Activated naive CD8-positive, alpha-beta T cell treated with anti-CD3 and anti-CD28 coated beads, Interleukin-2, amount 10 ng/mL, durations not matched to agents 7 days and 5 days (primary cell): ENCODE results near the gene ATP11A. TPM values are rescaled to one million over a fixed set of nuclear protein-coding genes. Genes with fewer than 3 reads are reported as not detected.
"Not testable (repeated sequence)": the region's sequence is repeated elsewhere in the genome, so short reads cannot be mapped to it uniquely, and the experiment has no call there.

ENCODE experiments used
- ATAC-seq: fragments of 150-1000 bp; cut with Tn5 transposase; one replicate; pipeline ENCODE4 v1.10.0; 2021; ENCODE audit warnings: low read depth, moderate library complexity
- POLR2A ChIA-PET: fragments of 350-600 bp; sonication (Branson Sonifier 250); formaldehyde crosslinking; loops from one replicate; lab custom pipeline; 2021; ENCODE audit warnings: antibody characterized with exemption; lab: Charles Lee
- DNase-seq: peaks from one replicate; pipeline ENCODE4 v3.0.0; 2021
- H3K27ac Mint-ChIP-seq: one replicate; pipeline ENCODE4 v1.8.0; 2022; ENCODE audit warnings: mild to moderate bottlenecking, mixed read lengths
- H3K27me3 Mint-ChIP-seq: one replicate; pipeline ENCODE4 v1.8.0; 2022; ENCODE audit warnings: mild to moderate bottlenecking, moderate library complexity, mixed read lengths
- H3K36me3 Mint-ChIP-seq: one replicate; pipeline ENCODE4 v1.8.0; 2021; ENCODE audit warnings: mild to moderate bottlenecking, mixed read lengths
- H3K4me1 Mint-ChIP-seq: one replicate; pipeline ENCODE4 v1.8.0; 2021; ENCODE audit warnings: mixed read lengths
- H3K4me3 Mint-ChIP-seq: one replicate; pipeline ENCODE4 v1.8.0; 2022; ENCODE audit warnings: mild to moderate bottlenecking, moderate library complexity, mixed read lengths
- H3K9me3 Mint-ChIP-seq: one replicate; pipeline ENCODE4 v1.8.0; 2021; ENCODE audit warnings: mixed read lengths
- total RNA-seq, 2 experiments: library from RNA; stranded (reverse); gene quantifications; one replicate each; pipeline ENCODE4 v1.2.3, GENCODE V29; 2021

Gene ATP11A
- total RNA-seq, 2 experiments from 2014 or later = 36.5 to 38.2 TPM

DNA sequence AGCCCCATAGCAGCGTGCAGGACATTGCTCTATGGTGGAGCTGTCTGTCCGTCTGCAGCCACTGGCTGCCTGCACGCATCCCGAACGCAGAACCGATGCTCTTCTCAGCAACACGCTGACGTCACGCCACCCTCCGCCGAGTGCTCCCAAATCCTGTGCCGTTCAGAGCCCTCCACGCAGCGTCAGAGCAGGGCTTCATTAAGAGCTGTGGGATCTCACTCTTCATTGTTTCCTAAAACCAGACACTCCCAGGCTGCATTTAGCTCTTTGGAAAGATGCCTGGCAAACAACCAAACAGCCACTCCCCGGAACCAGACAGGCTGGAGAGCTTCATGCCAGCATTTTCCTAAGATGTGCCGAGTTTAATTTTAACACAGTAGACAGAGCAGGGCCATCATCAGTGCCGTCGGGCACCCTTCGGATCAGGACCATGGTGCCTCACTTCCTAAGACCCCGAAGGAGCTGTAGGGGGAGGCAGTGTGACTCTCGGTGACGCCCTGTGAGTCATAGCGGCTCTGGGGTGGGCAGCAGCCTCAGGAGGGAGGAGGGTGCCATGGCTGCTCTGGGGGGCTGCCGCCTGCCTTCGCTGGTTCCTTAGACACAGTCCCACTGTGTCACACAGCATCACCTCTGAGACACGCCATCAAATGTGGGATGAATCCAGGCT, 147.7 kb downstream of the ATP11A start:
- no peak for DNase-seq
- H3K9me3 Mint-ChIP-seq = no peaks in the 10 kb centered on the region
- no peak overlapping the region for H3K27ac Mint-ChIP-seq
- H3K4me1 Mint-ChIP-seq = no peaks in the 10 kb centered on the region
- peaks cover 5% of the 10 kb centered on the region for H3K36me3 Mint-ChIP-seq
- no peaks in the 10 kb centered on the region for H3K27me3 Mint-ChIP-seq
- no peak overlapping the region for H3K4me3 Mint-ChIP-seq
- ATAC-seq = no peak
- POLR2A ChIA-PET = no interaction called here

DNA sequence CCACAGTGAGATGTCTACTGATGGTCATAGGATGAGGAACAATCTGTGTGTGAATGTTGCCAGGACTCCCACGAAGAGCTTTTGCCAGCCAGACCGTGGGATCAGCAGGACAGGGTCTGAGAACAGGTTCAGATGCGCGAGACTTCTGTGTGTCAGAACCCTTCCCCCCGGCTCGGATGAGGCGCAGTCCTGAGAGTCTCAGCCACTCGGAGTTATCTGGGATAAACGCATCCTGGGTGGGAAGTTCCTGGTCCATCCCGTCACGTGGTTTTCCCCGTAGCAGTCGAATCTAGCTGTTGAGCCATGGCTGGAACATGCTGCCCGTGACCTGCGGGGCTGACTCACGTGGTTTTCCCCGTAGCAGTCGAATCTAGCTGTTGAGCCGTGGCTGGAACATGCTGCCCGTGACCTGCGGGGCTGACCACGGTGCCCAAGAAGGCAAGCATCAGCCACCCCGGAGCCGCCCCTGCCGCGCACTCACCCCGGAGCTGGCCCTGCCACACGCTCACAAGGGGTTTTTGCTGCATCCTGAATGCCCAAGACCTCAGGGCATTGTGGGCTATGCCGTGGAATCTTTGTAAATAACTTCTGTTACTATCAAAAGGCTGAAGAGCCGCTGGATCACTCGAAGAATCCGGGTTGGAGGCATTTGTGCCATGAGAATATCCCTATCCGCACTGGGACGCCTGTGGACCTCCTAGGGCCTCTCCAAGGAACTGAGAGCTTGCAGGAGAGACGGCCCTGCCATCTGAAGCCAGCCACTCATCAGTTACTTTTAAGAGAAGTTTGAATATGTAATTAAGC, 148.4 kb downstream of the ATP11A start:
- no peaks in the 10 kb centered on the region for H3K27me3 Mint-ChIP-seq
- H3K36me3 Mint-ChIP-seq = peaks cover 3% of the 10 kb centered on the region
- POLR2A ChIA-PET = no interaction called here
- no peak for DNase-seq
- H3K4me3 Mint-ChIP-seq = no peak overlapping the region
- H3K27ac Mint-ChIP-seq = no peak overlapping the region
- H3K9me3 Mint-ChIP-seq = no peaks in the 10 kb centered on the region
- H3K4me1 Mint-ChIP-seq = no peaks in the 10 kb centered on the region
- ATAC-seq = no peak

DNA sequence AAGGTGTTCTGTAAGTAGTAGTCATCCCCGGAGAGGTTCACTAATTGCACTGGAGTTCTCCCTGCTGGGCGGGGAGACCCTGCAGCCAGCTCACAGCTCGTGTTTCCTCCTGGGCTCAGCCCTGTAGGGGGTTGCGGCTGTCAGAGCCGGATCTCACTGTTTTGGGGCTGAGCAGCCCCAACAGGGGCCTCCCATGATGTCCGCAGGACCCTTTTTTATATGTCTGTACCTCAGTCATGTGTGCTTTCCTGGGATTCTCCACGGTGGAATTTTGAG, 148.9 kb downstream of the ATP11A start:
- H3K36me3 Mint-ChIP-seq = peaks cover 3% of the 10 kb centered on the region
- no peak overlapping the region for H3K27ac Mint-ChIP-seq

DNA sequence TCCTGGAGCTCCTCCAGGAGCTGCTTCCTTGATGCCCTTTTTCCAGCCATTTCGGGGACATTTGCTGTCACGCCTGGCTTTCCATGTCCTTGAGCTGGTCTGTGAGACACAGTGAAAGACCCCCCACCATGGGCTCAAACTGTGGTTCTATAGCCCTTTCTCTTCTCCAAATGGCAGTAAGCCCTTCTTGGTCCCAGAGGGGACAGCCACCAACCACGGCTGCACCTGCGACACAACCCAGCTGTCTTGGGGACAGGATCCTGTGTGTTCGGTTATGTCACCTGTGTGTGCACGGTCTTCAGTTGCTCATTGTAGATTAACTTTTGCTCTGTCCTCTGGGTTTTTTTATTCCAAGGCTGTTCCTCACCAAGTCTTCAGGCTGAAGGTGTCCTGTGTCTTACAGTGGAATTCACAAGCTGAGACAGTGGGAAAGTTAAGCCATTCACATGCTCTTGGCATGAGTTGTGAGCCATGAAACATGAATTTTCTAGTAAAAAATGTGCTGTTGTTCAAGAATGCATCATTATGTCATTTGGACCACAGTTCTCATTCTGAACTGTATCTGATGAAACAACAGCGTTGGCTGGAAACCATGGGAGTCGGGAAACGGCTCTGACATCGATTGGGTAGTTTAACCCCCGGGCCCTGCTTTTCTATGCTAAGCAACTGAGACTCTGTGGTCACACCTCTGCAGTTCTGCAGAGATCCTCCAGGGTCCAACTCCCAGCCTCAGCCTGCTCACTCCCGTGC, 149.7 kb downstream of the ATP11A start:
- POLR2A ChIA-PET = no interaction called here
- Mint-ChIP-seq H3K27me3 (no peaks in the 10 kb centered on the region), H3K4me1 (no peaks in the 10 kb centered on the region), H3K36me3 (peaks cover 5% of the 10 kb centered on the region), H3K9me3 (no peaks in the 10 kb centered on the region), H3K4me3 (no peak overlapping the region), H3K27ac (no peak overlapping the region)
- ATAC-seq (no peak), DNase-seq (no peak)

More for the DNA sequence above, 148.9 kb downstream of the ATP11A start:
- no peak for DNase-seq
- no peaks in the 10 kb centered on the region for H3K9me3 Mint-ChIP-seq
- no peak overlapping the region for H3K4me3 Mint-ChIP-seq
- no peak for ATAC-seq
- no peaks in the 10 kb centered on the region for H3K4me1 Mint-ChIP-seq
- POLR2A ChIA-PET = no interaction called here
- H3K27me3 Mint-ChIP-seq = no peaks in the 10 kb centered on the region

DNA sequence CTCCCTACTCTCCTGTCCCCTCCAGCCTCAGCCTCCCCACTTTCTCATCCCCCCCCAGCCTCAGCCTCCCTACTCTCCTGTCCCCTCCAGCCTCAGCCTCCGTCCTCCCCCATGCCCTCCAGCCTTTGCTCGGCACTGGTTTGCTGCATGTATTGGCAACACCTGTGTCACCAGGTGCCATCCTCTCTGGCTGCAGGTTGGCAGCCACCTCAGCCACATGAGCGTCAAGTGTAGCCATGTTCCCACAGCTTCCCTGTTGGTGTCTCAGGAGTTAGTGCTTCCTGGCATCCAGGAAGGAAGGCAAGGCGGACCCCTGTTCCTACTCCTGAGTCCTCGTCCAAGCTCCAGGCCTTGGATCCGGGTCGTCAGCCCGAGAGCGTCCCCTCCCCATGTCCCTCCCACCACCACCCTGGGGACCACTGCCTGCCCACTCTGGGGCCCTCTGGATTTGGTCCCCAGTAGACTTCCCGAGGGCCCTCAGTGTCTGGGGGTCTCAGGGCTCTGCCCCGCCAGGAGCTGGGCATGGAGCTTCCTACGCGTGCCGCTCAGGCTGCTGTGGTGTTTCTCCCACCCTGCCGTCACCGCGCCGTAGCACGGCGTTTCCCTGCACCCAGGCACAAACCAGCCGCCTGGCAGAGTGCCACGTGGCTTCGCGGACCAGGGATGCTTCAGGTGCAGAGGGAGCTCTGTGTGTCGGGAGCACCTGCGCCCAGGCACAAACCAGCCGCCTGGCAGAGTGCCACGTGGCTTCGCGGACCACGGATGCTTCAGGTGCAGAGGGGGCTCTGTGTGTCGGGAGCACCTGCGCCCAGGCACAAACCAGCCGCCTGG, 150.8 kb downstream of the ATP11A start:
- peaks cover 6% of the 10 kb centered on the region for H3K36me3 Mint-ChIP-seq
- H3K4me3 Mint-ChIP-seq = no peak overlapping the region
- H3K27me3 Mint-ChIP-seq = no peaks in the 10 kb centered on the region
- ATAC-seq (no peak), DNase-seq (peak; percentile 18)
- H3K27ac Mint-ChIP-seq = no peak overlapping the region
- no peaks in the 10 kb centered on the region for H3K4me1 Mint-ChIP-seq
- no peaks in the 10 kb centered on the region for H3K9me3 Mint-ChIP-seq
- POLR2A ChIA-PET = no interaction called here

DNA sequence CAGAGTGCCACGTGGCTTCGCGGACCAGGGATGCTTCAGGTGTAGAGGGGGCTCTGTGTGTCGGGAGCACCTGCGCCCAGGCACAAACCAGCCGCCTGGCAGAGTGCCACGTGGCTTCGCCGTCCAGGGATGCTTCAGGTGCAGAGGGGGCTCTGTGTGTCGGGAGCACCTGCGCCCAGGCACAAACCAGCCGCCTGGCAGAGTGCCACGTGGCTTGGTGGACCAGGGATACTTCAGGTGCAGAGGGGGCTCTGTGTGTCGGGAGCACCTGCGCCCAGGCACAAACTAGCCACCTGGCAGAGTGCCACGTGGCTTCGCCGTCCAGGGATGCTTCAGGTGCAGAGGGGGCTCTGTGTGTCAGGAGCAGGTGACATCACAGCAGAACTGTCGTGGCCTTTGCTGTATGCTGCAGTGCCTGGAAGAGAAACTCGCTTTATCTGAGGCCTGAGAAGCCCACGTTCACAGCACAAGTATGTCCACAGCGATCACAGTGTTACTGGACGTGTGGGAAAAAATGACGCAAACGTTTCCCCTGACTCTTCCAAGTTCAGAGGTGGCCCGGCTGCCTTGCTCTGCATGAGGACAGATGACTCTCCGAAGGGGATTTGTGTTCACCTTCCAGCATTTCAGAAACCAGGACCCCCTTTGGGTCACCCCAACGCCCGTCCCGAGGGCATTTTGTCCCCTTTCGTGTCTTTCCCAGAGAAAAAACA, 151.6 kb downstream of the ATP11A start:
- POLR2A ChIA-PET, H3K4me1 Mint-ChIP-seq, ATAC-seq, H3K4me3 Mint-ChIP-seq, H3K9me3 Mint-ChIP-seq, H3K27ac Mint-ChIP-seq, H3K27me3 Mint-ChIP-seq, DNase-seq: not testable (repeated sequence)
- peaks cover 11% of the 10 kb centered on the region for H3K36me3 Mint-ChIP-seq

DNA sequence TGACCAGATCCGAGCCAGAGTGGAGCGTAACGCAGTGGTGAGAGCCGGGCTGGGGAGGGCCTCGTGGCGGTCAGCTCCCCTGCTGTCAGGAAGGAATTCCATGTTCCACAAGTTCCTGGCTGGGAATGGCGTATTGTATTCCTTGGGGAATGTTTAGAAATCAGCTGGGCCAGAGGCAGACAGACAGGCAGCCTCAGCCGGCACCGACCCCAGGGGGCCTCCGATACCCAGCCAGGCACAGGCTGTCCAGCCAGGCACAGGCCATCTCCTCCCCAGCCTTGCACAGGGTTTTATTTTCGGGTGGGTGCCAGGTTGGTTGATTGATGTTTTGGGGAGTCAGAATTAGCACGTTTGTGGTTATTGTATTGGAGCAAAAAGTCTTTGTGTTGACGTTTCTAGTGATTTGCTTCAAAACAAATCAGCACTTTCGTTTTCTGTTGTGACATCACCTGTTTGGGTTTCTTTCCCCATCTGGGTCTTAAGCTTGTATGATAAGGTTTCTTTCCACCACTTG, 152.6 kb downstream of the ATP11A start:
- H3K27ac Mint-ChIP-seq = no peak overlapping the region
- POLR2A ChIA-PET = no interaction called here
- ATAC-seq (no peak), DNase-seq (no peak)
- no peaks in the 10 kb centered on the region for H3K9me3 Mint-ChIP-seq
- H3K36me3 Mint-ChIP-seq = peaks cover 10% of the 10 kb centered on the region
- H3K27me3 Mint-ChIP-seq = no peaks in the 10 kb centered on the region
- no peaks in the 10 kb centered on the region for H3K4me1 Mint-ChIP-seq
- H3K4me3 Mint-ChIP-seq = no peak overlapping the region

DNA sequence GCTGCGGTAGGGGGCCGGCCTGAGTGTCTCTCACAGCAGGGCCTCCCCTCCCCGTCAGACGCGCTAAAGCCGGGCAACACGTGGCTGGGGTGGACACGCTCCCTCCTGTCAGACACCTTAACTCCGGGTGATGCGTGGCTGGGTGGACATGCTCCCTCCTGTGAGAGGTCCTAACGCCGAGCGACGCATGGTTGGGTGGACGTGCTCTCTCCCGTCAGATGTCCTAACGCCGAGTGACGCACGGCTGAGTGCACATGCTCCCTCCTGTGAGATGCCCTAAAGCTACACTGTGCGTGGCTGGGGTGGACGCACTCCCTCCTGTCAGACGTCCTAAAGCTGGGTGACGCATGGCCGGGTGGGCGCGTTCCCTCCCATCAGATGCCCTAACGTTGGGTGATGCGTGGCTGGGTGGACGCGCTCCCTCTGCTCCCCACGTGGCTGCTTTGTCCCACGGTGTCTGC, 153.1 kb downstream of the ATP11A start:
- no peak overlapping the region for H3K27ac Mint-ChIP-seq
- no peaks in the 10 kb centered on the region for H3K4me1 Mint-ChIP-seq
- ATAC-seq (no peak), DNase-seq (peak; percentile 24)
- no peak overlapping the region for H3K4me3 Mint-ChIP-seq
- no peaks in the 10 kb centered on the region for H3K9me3 Mint-ChIP-seq
- peaks cover 12% of the 10 kb centered on the region for H3K36me3 Mint-ChIP-seq
- POLR2A ChIA-PET = no interaction called here
- no peaks in the 10 kb centered on the region for H3K27me3 Mint-ChIP-seq

DNA sequence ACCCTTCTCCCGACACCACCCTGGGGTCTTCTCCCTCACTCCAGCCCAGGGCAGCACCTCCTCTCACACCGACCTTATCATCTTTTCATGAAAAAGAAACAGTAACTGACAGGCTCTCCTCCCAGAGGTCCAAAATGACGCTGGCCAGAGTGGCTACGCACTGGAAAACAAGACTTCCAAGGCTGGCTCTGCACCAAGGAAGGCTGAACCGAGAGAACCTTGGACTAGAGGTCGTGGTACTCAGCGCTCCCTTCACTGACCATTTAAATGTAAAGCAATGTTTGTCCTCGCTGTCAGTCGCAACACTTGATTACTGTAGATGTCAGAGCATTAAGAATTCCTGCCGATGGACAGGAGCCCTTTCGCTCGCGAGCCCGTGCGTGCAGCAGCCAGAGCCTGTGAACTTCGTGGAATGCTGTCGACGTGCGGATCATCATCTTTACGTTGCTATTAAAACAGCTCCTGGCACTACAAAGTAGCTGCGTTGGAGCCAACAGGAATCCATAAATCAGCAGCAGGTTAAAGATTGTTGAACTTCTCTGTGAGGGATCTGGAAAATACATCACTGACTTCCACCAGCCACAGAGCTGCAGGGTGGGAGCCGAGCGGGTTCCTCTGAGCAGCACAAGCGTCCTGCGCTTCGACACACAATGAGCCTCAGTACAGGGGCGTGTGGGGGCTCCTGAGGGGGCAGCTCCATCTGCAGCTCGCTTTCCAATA, 153.7 kb downstream of the ATP11A start:
- Mint-ChIP-seq H3K9me3 (no peaks in the 10 kb centered on the region), H3K27me3 (no peaks in the 10 kb centered on the region), H3K4me1 (no peaks in the 10 kb centered on the region), H3K4me3 (no peak overlapping the region), H3K36me3 (peaks cover 12% of the 10 kb centered on the region), H3K27ac (no peak overlapping the region)
- POLR2A ChIA-PET = no interaction called here
- no peak for ATAC-seq
- no peak for DNase-seq

DNA sequence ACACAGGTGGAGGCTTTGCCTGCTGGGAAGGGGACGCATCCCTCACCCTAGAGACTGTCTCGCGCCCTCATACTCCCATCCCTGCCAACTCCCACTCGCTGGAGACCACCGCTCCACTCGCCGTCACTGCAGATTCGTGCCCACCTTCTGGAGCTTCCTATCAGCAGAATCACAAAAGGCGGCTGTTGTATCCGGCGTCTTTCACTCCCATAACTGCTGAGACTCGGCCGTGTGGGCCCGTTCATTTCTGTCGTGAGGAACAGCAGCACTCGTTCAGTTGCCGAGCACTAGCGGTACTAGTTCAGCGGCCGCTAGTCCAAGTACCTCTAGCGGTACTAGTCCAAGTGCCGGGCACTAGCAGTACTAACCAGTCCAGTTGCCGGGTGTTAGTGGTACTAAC, 154.6 kb downstream of the ATP11A start:
- Mint-ChIP-seq H3K9me3 (no peaks in the 10 kb centered on the region), H3K4me1 (no peaks in the 10 kb centered on the region), H3K27ac (no peak overlapping the region), H3K4me3 (no peak overlapping the region), H3K36me3 (peaks cover 14% of the 10 kb centered on the region), H3K27me3 (no peaks in the 10 kb centered on the region)
- POLR2A ChIA-PET = no interaction called here
- DNase-seq (no peak), ATAC-seq (no peak)

DNA sequence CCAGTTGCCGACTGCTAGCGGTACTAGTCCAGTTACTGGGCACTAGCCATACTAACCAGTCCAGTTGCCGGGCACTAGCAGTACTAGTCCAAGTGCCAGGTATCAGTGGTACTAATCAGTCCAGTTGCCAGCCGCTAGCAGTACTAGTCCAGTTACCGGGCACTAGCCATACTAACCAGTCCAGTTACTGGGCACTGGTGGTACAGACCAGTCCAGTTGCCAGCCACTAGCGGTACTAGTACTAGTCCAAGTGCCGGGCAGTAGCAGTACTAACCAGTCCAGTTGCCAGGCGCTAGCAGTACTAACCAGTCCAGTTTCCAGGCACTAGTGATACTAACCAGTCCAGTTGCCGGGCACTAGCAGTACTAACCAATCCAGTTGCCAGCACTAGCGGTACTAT, 155.0 kb downstream of the ATP11A start:
- no peak overlapping the region for H3K4me3 Mint-ChIP-seq
- DNase-seq (no peak), ATAC-seq (no peak)
- H3K4me1 Mint-ChIP-seq = no peaks in the 10 kb centered on the region
- no peaks in the 10 kb centered on the region for H3K9me3 Mint-ChIP-seq
- POLR2A ChIA-PET = no interaction called here
- H3K27ac Mint-ChIP-seq = no peak overlapping the region
- peaks cover 17% of the 10 kb centered on the region for H3K36me3 Mint-ChIP-seq
- no peaks in the 10 kb centered on the region for H3K27me3 Mint-ChIP-seq

DNA sequence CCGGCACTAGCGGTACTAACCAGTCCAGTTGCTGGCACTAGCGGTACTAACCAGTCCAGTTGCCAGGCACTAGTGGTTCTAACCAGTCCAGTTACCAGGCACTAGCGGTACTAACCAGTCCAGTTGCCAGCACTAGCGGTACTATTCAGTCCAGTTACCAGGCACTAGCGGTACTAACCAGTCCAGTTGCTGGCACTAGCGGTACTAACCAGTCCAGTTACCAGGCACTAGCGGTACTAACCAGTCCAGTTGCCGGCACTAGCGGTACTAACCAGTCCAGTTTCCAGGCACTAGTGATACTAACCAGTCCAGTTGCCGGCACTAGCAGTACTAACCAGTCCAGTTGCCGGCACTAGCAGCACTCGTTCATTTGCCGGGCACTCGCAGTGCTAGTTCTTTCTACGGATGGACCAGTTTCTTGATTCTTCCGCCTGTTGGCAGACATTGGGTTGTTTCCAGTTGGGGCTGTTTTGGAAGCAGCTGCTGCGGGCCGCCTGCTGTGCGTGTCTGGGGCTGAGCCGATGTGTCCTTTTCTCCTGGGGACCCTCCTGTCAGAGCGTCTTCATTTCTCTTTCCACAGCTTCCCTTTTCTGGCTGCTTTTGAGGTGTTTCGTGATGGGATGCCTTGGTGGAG, 155.8 kb downstream of the ATP11A start:
- H3K27ac Mint-ChIP-seq = no peak overlapping the region
- ATAC-seq (no peak), DNase-seq (no peak)
- no peaks in the 10 kb centered on the region for H3K27me3 Mint-ChIP-seq
- no peaks in the 10 kb centered on the region for H3K4me1 Mint-ChIP-seq
- no peaks in the 10 kb centered on the region for H3K9me3 Mint-ChIP-seq
- H3K4me3 Mint-ChIP-seq = no peak overlapping the region
- POLR2A ChIA-PET = no interaction called here
- H3K36me3 Mint-ChIP-seq = peaks cover 17% of the 10 kb centered on the region
